ENCODE data around the gene CRISP2.

DNA sequence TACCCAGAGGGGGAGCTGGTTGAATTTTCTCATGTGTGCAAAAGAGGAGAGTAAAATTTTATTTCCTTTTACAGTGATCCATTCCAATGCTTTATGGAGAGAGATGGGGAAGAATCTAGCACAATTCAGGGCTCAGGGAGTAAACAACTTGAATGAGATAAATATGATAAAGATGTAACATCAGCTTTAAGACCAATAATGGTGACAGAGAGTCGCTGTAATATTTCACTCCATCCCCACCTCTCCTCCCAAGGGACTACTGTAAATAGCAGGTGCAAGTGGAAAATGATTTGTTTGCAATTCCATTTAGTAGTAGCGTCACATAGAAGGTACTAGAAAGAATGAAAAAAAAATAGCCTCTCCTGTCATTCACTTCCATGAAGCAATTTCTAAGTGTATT, 26.1 kb upstream of the CRISP2 start:
- TF ChIP-seq, protein P1, sequence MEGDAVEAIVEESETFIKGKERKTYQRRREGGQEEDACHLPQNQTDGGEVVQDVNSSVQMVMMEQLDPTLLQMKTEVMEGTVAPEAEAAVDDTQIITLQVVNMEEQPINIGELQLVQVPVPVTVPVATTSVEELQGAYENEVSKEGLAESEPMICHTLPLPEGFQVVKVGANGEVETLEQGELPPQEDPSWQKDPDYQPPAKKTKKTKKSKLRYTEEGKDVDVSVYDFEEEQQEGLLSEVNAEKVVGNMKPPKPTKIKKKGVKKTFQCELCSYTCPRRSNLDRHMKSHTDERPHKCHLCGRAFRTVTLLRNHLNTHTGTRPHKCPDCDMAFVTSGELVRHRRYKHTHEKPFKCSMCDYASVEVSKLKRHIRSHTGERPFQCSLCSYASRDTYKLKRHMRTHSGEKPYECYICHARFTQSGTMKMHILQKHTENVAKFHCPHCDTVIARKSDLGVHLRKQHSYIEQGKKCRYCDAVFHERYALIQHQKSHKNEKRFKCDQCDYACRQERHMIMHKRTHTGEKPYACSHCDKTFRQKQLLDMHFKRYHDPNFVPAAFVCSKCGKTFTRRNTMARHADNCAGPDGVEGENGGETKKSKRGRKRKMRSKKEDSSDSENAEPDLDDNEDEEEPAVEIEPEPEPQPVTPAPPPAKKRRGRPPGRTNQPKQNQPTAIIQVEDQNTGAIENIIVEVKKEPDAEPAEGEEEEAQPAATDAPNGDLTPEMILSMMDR (conservative IDR thresholded peaks at IDR 0.05; ENCODE audit: low read depth in 2 of 2) = no peak
- TF ChIP-seq EZH2 (IDR thresholded peaks at IDR 0.05; ENCODE audit: low read depth, unreplicated experiment) (no peak), POLR2AphosphoS5 (IDR thresholded peaks at IDR 0.05; ENCODE audit: low read depth) (no peak), ZNF331 (CRISPR knock-in tag; IDR thresholded peaks at IDR 0.05; ENCODE audit: low read depth) (no peak), JUNB (IDR thresholded peaks at IDR 0.05; ENCODE audit: unreplicated experiment) (no peak), STAT1 (IDR thresholded peaks at IDR 0.05; ENCODE audit: unreplicated experiment) (no peak), EZH2phosphoT487 (IDR thresholded peaks at IDR 0.05; ENCODE audit: unreplicated experiment) (no peak), CREB1 (CRISPR knock-in tag; IDR thresholded peaks at IDR 0.05; ENCODE audit: low read depth) (no peak)
- TF ChIP-seq, protein P2, sequence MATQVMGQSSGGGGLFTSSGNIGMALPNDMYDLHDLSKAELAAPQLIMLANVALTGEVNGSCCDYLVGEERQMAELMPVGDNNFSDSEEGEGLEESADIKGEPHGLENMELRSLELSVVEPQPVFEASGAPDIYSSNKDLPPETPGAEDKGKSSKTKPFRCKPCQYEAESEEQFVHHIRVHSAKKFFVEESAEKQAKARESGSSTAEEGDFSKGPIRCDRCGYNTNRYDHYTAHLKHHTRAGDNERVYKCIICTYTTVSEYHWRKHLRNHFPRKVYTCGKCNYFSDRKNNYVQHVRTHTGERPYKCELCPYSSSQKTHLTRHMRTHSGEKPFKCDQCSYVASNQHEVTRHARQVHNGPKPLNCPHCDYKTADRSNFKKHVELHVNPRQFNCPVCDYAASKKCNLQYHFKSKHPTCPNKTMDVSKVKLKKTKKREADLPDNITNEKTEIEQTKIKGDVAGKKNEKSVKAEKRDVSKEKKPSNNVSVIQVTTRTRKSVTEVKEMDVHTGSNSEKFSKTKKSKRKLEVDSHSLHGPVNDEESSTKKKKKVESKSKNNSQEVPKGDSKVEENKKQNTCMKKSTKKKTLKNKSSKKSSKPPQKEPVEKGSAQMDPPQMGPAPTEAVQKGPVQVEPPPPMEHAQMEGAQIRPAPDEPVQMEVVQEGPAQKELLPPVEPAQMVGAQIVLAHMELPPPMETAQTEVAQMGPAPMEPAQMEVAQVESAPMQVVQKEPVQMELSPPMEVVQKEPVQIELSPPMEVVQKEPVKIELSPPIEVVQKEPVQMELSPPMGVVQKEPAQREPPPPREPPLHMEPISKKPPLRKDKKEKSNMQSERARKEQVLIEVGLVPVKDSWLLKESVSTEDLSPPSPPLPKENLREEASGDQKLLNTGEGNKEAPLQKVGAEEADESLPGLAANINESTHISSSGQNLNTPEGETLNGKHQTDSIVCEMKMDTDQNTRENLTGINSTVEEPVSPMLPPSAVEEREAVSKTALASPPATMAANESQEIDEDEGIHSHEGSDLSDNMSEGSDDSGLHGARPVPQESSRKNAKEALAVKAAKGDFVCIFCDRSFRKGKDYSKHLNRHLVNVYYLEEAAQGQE (IDR thresholded peaks at IDR 0.05; ENCODE audit: unreplicated experiment) = no peak
